ENCODE measurements around the gene TNXB.
"Not testable (repeated sequence)": the region's sequence is repeated elsewhere in the genome, so short reads cannot be mapped to it uniquely, and the experiment has no call there.

Gene TNXB

DNA sequence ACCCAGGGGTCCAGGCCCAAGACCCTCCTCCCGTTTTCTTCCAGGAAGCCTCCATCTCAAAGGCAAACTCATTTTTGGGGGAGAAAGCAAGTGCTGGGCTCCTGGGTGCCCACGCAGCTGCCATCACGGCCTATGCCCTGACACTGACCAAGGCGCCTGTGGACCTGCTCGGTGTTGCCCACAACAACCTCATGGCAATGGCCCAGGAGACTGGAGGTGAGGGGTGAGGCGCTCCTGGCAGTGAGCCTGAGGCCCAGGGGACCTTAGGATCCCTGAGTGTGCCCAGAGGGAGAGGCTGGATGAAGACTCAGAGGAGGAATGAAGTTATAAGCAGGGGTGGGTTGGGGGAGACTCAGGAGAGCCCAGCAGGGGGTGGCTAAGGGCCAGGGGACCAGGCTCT lies 112.8 kb downstream of the TNXB start:
- not testable (repeated sequence) for DNase-seq (ENCODE audit: low spot score)

DNA sequence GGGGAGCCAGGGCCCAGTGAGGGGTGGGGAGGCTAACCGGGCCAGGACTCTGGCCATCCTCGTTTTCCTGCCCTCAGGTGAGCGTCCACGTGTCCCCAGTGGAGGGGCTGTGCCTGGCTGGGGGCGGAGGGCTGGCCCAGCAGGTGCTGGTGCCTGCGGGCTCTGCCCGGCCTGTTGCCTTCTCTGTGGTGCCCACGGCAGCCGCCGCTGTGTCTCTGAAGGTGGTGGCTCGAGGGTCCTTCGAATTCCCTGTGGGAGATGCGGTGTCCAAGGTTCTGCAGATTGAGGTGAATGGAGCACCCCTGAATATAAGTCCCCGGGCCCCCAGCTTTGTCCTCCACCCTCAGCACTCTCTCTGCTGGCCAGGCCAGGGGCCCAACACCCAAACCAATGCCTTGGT lies 114.7 kb downstream of the TNXB start:
- not testable (repeated sequence) for DNase-seq (ENCODE audit: low spot score)

All from hematopoietic multipotent progenitor cell treated with erythropoietin and hydrocortisone succinate and interleukin-3 and kit ligand, for 15 days (in vitro differentiated cells).